ENCODE data around the gene GJA9.
"Not testable (repeated sequence)": the region's sequence is repeated elsewhere in the genome, so short reads cannot be mapped to it uniquely, and the experiment has no call there.

The GJA9 gene

DNA sequence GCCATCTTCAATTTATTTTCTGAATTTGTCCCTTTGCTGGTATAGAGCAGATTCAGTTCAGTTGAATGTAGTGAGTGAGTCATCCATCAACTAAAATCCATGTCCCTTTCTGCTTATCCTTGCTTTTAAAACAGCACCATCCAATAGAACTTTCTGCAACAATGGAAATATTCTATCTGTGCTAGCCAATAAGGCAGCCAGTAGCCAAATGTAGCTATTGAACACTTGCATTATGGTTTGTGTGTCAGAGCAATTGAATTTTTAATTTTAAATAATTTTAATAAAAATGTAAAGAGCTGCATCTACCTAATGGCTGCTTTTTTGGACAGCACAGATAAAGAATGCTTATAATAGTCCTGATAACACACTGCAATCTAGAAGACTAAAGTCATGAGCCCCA, at the start of gene GJA9:
Gene GJA9, minus strand, starts transcription at position 101 of the 400 bp plus-strand sequence. CDS start 5,489 bp downstream, outside the sequence.
- no peak for DNase-seq

DNA sequence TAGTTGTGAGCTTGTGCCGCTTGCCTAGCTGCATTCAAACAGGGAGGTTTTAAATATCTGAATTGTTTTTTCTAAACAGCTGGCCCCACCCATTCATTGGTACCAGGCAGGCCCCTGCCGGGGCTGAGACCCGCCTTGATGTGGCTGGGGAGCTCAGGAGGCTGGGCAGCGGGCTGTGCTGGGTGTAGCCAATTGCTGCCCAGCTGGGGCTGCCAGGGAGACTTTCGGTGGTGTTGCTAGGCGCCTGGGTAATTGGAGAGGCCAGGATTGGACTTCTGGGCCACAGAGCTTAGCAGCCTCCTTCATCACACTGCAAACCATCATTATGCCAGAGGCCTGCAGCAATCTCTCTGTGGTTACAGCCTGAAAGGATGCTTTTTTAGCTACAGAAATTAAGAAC, 48.1 kb upstream of the GJA9 start:
- DNase-seq = no peak

DNA sequence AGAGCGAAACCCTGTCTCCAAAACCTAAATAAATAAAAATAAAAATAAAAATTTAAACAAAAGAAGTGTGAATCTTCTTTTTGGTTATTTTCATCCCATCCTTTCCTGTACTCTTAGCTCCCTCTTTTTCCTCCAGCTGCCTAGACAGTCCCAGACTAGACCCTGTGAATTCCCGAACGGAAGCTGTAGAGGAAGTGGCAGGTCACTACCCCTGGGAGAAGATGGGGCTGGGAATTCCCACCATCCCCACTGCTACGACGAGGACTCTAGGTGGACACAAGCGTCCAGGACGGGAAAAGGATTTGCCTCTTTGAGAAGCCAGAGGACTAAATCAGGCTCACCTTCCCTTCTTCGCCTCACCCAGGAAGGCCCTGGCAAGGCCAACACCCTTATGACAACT, 47.7 kb upstream of the GJA9 start:
- DNase-seq = no peak

DNA sequence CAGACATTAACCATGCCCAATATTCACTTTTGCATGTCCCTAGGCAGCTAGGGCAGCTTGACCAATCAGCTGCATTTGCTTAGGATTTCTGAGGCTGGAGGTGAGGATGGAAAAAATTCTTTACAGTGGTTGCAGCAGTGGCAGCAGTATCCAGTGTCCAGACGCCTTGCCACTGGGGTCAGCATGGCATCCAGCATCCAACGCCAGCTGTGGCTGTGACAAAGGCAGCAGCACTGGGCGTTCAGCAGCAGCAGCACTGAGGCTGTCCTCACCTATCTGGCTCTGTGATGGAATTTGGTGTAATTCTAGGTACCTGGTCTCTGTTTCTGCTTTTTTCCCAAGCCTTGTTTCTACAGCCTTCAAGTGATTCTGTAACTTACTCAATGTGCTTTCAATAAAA, 44.7 kb upstream of the GJA9 start:
- no peak for DNase-seq

DNA sequence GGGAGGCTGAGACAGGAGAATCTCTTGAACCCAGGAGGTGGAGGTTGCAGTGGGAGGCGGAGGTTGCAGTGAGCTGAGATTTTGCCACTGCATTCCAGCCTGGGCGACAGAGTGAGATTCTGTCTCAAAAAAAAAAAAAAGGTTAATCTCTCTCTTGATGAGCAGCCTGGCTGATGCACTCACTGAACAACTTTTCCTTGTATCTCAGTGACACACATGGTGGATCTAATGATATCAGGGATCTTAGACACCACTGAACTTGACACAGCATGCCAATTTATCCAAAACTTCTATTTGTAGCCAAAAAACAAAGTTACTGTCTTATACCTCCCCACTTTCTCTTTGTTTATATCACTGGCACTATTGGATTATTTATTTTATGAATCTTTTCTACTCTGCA, 44.0 kb upstream of the GJA9 start:
- no peak for DNase-seq

DNA sequence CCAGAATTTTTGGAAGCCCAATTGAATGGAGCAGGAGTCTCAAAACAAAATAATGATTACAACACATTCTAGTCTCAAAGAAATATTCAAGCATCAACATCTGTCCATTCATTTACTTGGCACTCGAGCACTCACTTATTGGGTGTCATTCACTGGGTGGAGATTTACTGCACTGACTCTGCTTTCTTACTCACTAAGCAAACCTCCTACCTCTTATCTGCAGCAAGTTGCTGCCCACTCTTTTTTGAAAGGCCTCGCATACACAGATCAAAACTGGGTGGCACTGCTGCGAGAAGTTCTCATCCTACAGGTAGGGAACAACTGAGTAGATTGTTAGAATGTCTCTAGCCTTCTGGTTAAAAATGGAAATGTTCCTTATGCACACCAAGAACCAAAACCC, 42.2 kb upstream of the GJA9 start:
- DNase-seq = no peak

DNA sequence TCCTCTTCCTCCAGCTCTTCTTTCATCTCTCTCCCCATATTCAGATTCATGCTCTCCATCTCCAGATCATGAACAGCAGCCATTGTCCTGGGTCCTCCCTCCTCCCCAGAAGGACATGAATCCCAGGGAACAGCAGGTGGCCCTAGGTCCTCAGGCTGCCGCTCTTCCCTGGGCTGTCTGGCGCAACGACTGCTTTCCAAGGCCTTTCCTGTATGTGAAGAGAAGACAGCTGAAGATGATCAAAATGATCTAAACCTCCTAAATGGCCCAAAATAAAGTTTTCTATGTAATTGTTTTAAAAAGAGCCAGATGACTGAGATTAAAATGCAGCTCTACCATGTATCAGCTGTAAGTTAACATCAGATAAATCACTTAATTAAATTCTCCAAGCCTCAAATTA, 37.7 kb upstream of the GJA9 start:
- DNase-seq = no peak

DNA sequence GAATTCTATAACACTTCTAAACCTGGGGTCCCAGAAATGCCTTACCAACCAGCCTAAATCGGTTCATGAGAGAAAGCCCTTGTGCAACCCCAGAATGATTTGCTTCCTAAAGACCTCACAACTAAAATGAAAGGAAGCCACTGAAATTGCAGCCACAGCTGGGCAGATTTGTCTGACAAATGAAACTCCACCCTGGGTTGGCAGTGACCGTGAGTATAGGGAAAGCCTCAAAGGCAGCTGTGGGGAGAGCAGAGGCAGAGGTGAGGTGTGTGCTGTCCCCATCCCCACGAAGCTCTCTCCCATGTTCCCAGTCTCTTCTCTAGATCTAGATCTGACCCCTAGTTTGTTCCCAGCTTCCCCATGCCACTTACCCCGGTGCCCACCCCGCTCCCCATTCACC, 37.2 kb upstream of the GJA9 start:
- no peak for DNase-seq

DNA sequence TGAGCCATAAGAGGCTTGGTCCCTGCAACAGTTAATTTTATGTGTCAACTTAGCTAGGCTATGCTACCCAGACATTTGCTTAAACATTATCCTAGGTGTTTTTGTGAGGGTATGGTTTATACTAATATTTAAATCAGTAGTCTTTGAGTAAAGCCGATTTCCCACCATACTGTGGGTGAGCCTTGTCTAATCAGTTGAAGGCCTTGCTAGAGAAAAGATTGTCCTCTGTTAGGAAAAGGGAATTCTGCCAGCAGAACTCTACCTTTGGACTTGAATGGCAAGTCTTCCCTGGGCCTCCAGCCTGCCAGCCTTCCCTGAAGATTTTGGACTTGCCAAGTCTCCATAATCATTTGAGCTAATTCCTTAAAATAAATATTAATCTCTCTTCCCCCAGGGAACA, 36.4 kb upstream of the GJA9 start:
- DNase-seq = no peak

DNA sequence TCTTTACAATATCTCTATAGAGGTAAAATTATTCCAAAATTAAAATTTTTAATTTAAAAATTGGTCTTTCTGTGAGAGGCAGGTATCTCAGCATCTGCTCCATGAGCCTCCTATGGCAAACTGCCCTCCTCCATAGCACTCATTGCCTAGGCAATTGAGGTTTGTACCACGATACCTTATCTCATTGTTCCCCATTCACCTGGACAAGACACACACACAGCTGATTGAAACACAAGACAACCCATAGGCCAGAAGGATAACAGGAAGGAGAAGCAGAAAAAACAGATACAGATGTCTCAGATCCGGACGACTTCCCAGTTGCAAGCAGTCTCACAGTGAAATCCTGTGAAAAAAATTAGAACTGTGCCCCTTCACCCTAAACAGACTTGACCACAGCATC, 36.0 kb upstream of the GJA9 start:
- DNase-seq = no peak

DNA sequence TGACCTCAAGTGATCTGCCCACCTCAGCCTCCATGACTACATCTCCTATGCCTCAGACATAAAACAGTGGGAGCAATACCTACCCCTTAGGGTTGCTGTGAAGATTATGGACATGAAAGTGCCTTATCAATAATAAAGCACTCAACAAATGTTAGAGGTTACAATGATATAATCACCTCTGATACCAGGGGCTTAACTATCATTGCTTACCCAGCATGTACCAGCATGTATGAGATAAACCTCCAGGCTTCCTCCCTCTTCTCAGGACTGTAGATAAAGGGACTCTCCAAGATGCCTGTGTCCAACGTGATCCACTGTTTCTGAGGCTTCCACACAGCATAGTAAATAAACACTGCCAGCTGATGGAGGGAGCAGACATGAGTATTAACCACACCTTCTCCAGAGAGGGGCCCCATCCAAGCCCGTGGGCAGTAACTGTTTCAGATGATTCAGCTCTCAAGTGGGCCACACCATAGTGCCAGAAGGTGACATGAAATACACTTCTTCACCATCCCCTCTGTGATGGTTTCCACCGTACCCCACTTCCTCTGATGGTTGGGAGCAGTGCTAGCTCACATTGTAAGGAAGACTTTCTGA, 34.1 kb upstream of the GJA9 start:
- no peak for DNase-seq

DNA sequence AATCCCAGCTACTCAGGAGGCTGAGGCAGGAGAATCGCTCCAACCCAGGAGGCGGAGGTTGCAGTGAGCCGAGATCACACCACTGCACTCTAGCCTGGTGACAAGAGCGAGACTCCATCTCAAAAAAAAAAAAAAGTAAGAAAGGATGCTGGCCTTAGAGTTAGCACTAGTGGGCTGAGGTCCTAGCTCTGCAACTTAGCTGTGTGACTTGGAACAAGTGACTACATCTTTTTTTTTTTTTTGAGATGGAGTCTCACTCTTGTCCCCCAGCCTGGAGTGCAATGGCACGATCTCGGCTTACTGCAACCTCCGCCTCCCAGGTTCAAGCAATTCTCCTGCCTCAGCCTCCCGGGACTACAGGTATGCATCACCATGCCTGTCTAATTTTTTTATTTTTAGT, 33.5 kb upstream of the GJA9 start:
- not testable (repeated sequence) for DNase-seq

DNA sequence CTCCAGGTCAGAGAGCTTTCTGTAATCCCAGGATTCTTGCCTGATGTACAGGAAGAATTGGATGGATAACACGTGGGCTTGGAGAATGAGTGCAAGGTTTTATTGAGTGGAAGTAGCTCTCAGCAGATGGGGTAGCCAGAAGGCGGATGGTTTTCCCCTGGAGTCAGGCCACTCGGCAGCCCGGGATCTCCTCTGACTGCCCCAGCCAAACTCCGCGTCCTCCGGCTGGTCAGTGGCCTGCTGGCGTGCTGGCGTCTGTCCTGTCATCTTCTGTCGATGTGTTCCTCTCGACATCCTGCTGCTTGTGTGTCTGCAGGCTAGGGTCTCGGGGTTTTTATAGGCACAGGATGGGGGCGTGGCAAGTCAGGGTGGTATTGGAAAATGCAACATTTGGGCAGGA, 27.4 kb upstream of the GJA9 start:
- no peak for DNase-seq

DNA sequence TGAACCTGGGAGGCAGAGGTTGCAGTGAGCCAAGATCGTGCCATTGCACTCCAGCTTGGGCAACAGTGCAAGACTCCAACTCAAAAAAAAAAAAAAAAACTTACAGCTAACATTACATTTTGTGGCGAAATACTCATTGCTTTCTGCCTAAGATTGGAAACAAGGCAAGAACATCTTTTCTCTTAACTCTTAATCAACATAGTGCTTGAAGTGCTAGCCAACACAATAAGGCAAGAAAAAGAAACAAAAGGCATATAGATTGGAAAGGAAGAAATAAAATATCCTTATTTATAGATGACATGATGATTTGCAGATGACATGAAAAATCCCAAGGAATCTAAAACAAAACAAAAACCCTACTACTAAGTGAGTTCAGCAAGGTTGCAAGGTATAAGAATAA, 24.6 kb upstream of the GJA9 start:
- DNase-seq = no peak

DNA sequence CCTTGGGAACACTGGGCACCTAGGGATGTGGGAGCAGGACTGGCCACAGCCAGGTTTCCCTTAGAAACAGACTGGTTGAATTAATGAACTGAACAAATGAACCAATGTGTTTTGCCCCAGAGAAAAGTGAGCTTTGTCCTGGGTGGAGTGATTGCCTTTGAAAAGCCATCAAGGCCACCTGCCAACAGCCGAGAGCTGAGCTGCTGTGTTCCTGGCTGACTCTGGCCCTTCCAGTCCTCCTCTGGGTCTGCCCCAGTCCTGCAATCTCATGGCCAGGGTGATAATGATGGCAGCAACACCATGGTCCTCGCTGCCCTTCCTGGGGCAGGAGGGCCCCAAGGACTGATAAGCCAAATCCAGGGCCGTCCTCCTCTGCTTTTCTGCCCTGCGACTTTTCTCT, 18.2 kb upstream of the GJA9 start:
- no peak for DNase-seq

DNA sequence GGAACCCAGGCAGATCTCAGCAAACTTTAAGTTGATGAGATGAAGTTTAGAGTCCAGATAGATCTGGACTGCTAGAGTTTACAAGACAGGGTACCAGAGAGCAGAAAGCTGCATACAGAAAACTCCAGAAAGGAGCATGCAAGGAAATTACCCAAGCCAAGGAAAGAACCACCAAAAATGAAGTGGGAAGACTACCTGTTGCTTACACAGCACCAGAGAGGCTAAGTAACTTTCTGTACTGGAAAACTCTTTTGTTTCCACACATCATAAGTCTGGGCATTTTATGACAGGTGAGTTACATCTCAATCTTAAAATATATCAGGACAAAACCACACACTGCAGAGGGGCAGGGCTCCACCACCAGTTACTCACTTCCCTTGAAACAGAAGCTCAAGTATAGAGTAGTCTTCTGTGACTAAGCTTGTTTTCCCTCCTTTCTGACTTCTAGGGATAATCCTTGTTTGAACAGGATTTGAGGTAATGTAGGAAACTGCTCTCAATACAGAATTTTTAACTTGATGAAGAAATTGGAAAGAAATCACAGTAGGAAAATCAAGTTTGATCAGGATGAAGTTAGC, 17.4 kb upstream of the GJA9 start:
- no peak for DNase-seq

DNA sequence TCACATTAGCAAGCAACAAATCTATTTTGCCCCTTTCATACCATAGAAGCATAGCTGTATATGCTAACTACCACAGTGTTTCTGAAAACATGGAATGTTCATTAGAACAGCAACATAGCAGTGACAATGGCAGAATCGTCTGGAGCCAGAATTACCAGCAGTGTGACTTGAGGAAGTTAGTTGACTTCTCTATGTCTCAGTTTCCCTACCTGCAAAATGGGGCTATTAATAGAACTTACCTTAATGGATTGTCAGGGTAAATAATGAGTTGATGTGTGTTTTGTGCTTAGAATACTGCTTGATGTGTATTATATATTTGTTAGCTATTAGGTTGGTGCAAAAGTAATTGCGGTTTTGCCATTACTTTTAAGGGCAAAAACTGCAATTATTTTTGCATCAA, 14.8 kb upstream of the GJA9 start:
- DNase-seq = no peak

DNA sequence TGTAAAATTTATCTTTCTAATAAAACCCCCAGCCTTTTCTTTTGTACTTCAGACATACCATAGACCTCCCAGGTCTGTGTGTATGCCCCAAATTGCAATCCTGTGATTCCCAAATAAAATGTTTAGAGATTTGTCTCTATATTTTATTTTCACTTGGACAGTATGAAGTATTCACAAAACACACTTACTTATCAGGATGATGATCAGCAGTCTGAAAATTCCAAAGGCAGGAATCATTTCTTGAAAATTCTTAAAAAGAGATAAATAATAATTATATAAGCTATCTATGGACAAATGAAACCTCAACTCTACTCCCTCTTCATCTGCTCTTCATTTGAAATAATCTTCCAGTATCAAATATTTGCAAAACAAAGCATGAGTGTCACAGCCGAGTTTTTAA, 11.6 kb upstream of the GJA9 start:
- DNase-seq = no peak

DNA sequence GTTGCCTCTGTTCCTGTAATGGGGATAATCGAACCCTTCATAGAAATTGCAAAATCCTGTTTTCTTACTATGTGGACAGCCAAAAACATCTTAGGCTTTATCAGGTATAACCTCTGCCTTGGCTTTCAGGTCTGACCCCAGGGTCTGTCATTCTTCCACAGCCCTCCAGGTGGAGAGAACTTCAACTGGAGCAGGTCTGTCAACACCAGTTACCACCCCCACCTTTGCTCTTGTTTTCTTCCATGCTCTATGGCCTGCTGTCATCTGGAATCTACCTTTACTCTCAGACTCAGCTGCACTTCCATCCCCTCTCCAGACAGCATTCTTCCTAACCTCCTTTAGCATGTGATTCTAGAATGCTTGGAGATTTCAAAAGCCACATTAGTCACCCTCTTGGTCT, 10.4 kb upstream of the GJA9 start:
- peak in 1 of 6 experiments; percentile 6 for DNase-seq

DNA sequence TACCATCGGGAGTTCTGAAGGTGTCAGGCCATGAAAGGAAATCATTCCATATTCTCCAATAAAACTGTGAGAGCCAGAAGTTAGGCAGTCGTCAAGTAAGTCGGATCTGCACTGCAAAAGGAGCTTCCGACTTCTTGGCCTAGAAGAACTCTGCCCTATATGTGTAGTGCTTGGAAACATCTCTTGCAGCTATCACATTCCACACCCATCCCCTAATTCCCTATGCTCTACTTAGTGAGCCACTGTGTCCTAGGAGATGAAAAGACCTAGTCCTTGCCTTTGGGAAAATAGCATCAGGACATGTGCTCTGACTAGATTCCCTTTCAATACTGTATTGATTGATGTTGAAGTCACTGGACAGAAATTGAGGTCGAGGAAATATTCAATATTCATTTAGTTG, 8.2 kb upstream of the GJA9 start:
- DNase-seq = no peak

DNA sequence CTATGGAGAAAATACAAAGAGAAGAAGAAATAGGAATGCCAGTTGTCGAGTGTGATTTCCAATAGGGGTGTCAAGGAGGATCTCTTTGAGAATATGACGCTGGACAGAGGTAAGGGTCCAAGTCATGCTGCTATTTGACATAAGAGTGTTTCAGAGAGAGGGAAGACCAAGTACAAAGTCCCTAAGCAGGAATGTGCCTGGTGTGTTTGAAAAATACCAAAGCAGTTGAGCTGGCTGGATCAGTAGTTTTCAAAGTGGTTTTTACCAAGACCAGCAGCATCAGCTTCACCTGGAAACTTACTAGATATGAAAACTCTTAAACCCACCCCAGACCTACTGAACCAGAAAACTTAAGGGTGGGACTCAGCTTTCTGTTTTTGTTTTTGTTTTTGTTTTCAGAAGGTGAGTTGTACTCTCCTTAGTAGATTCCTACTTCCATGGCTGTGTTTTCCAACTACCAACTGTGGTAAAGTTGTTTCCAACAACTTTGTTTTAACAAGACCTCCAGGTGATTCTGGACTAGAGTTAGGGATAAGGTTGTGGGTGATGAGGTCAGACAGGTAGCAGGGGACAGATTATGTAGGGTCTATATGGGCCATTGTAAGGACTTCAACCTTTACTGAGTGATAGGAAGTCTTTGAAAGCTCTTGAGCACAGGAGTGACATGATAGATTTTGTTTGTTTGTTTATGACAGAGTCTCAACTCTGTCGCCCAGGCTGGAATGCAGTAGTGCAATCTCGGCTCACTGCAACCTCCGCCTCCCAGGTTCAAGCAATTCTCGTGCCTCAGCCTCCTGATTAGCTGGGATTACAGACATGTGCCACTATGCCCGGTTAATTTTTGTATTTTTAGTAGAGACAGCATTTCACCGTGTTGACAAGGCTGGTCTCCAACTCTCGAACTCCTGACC, 7.3 kb upstream of the GJA9 start:
- DNase-seq = no peak

DNA sequence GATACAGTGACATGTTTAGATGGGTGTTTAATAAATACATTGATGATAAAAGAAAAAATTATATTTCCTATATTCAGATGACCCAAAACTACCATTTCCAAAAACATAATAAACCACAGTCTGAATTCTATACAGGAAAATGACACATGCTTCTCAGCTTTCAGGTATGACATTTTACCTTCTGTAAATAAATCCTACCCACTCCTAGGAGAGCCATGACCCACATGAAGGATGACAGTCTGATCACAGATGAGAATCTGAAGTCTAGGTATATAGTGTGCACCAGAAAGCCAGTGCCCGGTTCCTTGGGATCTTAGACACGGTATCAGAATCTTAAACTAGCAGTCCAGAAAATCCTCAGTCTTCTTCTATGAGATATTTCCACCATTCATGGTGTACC, 3.7 kb upstream of the GJA9 start:
- no peak for DNase-seq

DNA sequence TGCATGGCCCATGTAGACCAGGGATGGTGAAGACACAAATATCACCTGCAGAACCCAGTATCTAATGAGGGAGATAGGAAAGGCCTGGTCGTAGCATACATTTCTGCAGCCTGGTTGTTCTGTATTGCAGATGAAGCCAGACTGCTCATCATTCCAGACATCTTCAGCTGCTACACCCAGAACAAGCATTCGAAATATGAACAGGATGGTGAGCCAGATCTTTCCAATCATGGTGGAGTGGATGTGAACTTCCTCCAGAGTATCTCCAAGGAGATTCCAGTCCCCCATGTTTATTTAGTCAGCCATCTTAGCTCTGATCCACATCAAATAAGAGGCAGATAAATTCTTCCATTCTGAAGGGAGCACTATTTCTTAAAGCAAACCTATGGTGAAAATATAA, 5.6 kb downstream of the GJA9 start:
- DNase-seq = no peak
